NCI-H1417 (cell line): ENCODE measurements around the gene PDE11A.
A peak's percentile ranks its signal among the peaks of the same experiment; 100 is the strongest.

Experiments used
- DNase-seq, 3 experiments: peaks; one replicate each; lab custom pipeline; 2025; lab: John Stamatoyannopoulos, UW

Gene PDE11A

DNA sequence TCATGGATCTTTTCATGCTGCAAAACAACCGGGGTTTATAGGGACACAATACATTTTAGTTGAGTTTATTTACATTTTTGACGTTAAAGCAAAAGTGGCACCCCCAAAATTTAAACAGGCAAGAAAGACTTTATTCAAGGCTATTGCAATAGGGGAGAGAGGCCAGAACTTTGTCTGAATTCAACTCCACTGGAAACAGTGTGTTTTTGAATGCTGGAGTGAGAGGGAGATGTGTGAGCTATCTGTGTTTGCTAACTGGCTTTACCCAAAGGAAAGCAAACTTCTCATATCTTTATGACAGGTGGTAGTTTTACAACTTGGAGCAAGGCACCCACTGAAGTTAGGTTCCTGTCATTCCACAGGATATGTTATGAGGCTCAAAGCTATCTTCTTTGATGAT, 472.6 kb downstream of the PDE11A start:
- DNase-seq, result no peak

DNA sequence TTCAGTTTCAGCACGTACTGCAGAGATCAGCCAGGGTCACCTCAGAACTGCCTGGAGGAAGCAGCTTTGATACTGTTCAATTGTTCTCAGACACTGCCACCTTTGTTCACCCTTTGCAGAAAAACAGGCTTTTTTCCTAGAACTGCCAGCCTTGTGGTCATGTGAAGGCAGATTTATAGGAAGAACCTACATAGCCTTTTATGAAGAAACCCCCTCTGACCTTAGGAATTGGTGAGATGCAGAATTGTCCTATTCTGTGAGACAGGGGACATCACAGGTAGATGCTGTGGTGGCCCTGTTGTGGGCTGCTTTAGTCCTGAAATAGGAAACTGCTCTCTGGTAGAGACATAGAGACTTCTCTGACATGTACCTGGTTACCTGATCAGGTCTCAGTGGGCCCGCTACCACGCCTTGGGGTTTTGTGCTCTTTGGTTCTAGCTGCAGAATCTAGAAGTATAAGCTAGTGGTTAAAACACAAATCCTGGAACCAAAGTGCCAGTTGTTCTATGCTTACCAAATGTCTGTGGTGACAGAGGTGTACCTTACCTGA, 473.4 kb downstream of the PDE11A start:
- no peak for DNase-seq

DNA sequence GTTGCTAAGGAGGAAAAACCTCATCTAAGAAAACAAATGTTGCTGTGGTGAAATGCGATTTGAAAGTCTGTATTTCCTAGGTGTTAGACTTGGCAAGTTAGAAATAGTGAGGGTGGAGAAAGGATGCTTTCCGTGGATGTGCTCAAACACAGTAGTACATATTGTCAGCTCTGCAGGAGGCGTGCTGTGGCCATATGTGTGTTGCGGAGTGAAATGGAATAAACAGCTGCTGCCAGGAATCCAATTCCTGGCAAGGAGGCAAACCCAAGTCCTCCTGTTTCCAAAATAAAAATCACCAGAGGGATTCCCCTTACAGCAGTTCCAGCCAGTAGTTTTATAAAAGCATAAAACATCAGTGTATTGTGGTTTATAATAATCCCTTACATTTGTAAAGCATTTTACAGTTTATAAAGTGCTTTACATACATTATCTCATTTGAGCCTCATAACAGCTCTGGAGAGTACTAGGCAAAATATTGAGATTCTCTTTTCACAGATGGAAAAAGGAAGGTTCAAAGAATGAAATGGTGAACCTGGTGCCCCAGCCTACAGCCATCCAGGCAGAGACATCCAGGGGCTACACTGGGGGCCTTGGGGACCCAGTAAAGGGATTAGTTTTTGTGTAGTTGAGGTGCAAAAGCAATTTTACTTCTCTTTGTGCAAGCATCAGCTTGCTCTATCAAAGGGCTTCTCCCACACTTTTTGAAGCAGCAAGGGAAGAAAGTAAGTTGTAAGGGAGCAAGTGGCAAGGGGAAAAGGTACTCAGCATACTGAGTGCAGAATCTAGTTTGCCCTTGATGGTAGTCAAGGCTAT, 474.0 kb downstream of the PDE11A start:
- peak in 1 of 3 experiments; percentile 6 for DNase-seq

DNA sequence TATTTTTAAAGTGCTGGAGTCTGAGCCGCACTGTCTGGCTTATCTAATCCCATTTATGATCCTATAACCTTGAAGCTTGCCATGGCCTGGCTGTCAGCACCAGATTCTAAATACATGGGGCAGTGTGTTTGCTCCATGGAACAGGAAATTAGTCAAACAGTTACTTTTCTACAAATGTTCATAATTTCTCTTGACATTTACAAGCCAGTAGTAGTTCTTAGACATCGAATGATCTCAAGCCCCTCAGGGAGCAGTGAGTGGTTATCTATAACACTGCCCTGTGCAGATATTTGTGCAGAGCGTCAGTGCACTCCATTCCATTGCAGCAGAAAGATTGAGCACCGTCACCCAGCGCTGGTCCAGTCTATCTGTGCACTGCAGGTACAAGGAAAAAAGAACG, 474.8 kb downstream of the PDE11A start:
- DNase-seq, result no peak

DNA sequence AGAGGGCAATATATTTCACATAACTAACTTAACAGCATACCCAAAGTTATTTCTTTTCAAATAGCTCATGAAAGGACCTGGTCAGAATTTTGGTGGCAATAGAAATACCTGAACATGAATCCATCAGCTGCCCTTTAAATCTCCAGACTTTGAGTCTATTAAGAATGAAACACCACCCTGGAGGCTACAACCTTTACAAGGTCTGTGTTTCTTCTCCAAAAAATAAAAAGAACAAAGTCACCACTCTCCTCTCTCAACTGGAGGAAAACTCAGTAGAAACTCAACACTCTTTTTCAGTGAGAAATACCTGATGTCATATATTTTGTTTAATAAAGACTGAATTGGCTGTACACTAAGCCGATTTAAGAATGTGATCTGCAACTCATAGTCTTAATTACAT, 475.7 kb downstream of the PDE11A start:
- no peak for DNase-seq

DNA sequence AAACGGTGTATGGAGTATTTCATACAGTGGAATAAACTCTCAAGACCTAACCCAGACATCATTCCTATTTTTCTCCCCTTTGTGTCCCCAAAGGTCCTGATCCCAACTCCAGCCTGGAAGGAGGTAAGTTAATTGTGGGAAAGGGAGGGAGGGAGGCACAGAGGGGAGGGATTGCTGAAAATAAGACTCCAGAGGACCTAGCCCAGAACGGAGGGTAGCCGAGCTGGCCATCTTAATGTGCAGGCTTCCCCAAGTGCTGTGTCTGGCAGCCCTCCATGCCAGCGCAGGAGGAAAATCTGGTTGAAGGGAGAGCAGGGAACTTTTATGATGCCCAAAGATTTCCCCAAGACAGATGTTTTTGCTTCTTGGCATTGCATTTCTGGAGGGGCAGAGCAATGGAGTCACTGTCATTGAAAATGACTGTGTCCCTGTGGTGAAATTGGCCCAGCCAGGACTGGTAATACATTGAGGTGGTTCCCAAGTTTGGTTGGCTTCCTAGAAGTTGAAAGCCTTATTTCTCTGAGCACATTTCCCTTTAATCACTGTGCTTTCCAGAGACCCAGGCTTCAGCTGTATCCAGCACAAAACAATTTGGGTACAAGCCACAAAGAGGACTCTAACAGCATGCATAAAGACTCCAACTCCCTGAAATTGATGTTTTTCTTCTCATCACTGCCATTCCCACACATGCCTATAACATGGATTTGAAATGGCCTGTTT, 477.3 kb downstream of the PDE11A start:
- no peak for DNase-seq

DNA sequence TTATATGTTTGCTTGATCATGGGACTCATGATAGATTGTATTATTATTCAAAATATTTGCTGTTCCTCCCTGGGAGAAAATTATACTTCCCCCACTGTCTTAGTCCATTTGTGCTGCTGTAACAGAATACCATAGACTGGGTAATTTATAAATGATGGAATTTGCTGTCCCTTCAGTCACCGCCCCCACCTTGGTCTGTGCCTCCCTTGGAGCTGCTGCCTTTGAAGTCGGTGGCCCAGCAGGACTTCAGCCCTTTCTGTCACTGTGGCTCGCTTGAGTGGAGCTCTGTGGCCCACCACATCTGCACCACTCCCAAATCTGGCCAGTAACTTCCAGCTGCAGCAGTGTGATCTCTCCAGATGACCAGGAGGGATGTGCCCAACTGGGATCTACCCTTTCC, 479.2 kb downstream of the PDE11A start:
- DNase-seq, result no peak

DNA sequence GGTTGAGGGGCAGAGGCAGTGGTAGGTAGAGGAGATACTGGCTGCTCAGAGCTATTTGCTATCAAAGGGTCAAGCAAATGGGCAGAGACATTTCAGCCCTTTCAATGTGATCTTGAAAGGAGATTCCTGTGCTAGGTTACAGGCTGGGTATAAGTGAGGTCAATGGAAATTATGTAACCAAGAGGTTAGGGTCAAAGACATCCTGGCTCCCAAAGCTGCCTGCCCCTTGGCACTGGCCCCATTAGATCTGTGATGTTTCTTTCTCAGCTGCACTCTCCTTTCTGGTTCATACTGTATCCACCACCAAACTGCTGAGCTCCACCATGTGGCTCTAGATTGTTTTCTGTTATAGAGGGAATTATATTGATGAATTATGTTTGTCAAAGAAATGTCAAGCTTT, 479.6 kb downstream of the PDE11A start:
- DNase-seq, result no peak

DNA sequence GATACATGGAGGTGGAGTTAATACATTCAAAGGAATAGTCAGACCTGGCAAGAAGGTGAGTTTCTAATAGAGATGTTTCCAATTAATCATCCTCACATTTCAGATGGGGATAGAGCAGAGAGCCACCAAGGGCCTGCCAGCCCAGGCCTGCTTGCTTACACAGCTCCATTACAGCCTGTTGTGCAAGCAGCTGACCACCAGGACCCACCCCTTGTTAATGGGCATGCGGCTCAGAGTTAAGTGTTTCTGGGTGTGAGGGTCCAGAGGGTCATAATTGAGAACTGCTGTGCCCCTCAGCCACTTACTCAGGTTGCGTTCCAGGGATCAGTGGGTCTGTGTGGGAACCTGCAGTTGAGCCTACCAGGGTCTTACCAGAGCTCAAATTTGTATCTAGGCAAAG, 480.2 kb downstream of the PDE11A start:
- DNase-seq, result no peak

DNA sequence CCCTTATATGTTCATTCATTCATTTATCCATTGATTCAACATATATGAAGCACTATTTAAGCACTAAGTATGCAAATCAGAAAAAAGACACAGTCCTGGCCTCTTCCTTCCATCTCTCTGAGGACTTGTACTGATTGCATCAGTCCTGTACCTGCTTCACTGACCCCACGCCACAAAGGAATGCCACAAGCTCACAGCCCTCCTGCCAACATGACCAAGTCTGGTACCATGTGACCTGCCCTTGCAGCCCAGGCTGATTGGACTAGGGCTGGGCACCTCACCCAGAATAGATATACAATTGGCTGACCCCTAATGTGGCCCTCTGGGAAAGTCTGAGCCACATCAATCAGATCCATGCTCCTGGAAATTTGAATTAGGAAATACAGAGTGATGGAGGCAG, 483.4 kb downstream of the PDE11A start:
- DNase-seq, result no peak

DNA sequence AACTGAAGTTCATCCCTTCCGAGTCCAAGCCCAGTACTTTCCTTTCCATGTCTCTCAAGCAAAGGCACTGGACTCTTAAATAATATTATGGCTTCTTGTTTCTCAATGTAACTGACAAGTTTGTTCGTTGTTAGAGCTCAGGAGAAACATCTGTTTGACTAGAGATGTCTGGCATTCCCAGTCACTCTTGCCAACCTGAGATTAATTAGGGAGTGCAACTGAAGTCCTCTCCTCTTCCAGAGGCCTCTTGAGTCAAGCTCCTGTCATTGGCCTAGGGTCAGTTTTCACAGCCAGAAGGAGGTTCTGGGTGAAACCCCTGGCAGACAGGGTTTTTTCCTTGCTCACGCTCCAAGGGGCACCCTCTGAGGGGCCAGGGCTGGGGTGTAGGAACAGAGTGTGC, 483.9 kb downstream of the PDE11A start:
- DNase-seq, result no peak

DNA sequence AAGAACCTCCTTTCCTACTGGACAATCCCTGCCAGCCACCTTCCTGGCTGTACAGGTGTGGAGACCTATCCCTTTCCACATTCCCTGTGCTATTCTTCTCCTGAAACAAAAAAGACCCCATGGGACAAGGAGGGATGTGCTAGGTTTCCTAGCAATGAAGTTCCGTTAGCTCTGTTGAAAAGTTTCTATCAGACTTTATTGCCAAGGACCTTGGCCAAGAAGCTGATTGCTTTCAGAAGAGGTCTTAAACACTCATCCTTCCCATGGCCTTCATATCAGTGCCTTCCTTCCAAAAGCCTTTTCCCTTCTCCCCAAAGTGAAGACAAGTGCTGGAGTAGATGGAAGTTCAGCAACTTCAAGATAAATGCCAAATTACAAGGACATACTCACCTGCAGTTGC, 485.2 kb downstream of the PDE11A start:
- DNase-seq, result no peak

DNA sequence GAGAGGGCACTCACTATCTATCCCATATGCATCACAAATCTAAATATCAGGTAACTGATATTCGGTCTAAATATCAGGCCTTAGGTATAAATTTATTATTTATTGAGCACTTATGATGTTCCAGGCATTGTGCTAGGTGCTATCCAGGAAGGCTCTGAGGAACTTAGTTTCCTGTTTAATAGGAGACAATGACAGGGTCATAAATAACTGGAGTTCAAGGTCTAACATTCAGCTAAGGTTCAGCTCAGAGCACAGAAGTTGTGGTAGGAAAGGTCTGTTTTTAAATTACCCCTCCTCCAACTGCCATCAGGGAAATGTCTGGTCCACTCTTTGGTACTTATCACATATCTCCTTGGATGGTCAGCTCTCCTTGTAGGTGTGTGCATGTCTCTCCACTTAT, 486.4 kb downstream of the PDE11A start:
- no peak for DNase-seq

DNA sequence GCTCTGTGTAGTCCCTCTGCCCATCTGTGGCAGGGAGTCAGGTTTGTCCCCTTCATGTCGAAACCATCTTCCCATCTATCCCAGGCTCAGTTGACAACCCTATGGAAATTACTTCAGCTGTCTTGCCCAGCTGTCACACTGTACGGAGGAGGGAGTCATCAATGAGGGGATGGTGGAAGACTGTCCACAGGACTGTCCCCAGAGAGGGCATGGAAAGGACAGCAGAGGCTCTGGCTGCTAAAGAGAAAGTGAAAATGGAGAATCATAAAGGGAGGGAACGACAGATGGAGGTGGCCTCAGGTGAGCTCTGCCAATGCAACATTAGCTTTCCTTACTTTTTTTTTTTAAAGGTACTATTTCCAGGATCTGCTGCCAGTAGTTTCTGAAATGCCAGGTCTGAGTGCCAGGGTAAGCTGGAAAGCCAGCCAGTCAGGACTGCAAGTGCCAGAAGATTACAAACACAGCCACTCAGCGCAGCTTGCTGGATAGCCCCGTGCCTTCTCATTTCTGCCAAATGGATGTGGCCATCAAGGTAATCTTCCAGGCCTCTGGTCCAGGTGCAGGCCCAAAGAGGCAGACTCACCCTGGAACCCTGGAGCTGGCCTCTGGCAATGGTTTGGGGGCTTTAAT, 487.2 kb downstream of the PDE11A start:
- DNase-seq, result no peak

DNA sequence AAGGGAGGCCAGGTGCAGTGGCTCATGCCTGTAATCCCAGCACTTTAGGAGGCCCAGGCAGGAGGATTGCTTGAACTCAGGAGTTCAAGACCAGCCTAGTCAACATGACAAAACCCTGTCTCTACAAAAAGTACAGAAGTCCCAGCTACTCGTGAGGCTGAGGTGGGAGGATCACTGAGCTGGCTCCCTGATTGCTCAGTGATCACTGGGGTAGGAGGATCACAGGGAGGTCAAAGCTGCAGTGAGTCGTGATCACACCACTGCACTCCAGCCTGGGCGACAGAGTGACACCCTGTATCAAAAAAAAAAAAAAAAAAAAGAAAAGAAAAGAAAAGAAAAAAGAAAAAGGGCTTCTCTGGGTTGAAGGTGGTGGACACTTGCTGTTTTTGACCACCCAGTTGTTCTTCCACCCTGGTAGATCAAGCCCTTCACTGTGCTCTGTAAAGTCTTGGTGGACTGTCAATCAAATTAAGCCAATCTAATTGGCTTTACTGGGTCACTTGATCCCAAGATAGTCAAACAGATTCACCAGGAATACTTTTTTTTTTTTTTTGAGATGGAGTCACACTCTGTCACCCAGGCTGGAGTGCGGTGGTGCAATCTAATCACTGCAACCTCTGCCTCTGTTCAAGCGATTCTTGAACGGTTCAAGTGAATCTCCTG, 488.4 kb downstream of the PDE11A start:
- no peak for DNase-seq

DNA sequence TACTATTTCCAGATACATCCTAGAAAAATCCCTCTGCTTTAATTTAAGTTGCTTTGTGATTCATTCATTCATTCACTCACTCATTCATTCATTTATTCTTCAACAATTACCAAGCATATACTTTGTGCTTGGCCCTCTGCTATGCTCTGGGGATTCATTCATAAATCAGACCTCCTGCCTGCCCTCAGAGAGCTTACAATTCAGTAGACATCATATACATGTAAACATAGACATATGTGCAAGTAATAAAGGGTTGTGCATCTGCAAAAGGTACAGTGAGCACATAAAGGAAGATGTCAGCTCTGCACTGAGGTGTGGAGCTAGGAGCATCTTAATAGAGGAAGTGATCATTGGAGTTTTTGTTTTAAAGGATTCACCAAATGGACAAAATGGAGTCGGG, 490.6 kb downstream of the PDE11A start:
- DNase-seq, result no peak

DNA sequence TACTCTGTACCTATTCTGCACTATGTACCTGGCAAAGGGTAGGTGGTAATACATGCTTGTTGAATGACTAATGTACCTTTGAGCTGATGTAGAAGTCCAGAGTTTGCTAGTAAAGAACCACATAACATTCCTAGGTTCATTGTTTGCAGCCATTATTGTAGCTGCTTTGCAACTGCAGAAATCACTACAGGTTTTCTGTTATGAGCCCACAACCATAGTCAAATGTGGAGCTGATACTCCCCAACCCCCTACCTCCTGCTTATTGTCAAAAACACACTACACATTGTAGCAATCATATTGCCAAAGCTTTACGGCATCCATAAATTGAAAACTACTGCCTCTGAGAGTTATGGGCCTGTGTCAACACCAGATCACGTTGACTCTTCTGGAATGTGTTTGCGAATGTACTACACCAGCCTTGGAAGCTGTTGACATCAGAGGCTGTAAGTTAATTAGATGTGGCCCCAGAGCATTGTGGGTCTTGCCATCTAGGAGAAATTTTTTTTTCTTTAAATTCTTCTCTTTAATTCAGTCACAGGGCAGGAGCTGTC, 493.0 kb downstream of the PDE11A start:
- DNase-seq, result no peak

DNA sequence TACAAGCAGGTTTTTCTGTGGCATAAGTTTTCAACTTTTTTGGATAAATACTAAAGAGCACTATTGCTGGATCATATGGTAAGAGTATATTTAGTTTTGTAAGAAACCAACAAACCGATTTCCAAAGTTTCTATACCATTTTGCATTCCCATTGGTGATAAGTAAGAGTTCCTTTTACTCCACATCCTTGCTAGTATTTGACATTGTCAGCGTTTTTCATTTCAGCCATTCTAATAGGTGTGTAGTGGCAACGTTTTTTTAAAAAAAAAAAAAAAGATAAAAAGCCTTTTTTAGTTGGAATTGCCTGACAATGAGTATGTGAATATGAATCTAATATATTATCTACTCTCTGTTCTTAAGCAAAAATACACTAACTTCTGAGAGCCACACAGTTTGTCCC, 494.1 kb downstream of the PDE11A start:
- no peak for DNase-seq

DNA sequence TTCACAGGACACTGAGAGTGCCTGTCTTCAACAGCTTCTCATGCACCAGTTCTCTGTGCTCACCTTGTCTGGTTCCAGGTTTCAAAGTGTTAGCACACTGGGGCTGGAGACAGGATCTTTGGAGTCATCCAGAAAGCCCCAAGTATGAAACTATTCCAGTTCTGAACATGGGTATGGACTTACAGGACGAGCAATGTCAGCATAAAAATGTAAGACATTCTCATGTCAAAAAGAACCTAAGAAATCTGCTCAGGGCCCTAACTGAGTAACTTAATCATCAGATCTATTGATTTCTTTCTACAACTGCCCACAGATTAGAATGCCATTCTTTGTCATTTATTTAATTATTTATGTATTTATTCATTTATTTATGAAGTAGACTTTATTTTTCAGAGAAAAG, 495.5 kb downstream of the PDE11A start:
- DNase-seq, result no peak

DNA sequence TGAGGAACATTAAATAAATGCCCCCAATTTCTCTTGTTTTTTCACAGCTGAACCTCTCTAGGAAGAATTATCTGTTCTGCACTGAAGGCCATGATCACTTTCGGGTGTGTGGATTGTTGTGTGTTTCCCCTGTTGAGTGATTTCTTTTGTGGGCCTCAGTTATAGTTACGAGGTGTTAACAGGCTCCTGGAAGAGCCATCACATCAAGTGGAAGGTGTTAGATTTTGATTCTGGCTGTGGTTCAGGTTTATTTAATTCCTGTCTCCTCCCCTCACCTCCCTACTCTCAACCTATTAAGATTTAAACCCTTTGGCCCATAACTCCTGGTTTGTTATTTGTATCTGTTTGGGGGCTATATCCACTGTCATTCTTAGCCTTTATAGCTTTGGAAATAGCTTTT, 497.2 kb downstream of the PDE11A start:
- DNase-seq, result no peak

DNA sequence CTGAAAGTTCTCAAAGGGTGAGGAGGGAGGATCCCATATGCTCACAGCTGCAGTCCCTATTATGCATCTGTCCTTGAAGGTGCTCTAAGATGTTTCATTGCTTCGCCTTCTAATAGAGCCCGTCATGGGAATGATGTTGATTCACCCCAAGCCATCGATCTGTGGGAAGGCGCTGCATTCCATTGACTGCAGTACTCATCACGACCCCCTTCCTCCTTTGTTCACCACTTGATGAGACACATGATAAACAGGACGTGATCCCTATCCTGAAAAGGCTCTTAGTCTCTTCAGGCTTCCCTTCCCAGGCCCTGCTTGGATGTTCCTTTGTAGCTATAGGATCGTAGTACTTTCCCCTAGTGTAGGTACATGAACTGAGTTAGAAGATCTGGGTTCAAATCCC, 498.2 kb downstream of the PDE11A start:
- DNase-seq, result no peak
